ENCODE measurements around the gene IL36B.
"Not testable (repeated sequence)": the region's sequence is repeated elsewhere in the genome, so short reads cannot be mapped to it uniquely, and the experiment has no call there.

The IL36B gene

GRCh38 chr2:113052396-113052917 lies at the start of gene IL36B:
IL36B (minus strand) TSS chr2:113052867.
- no peak for DNase-seq (ENCODE audit: low read depth in 2 of 2, low spot score in 1 of 2)

- no peak for DNase-seq (ENCODE audit: low read depth in 2 of 2, low spot score in 1 of 2)
Measured at GRCh38 chr2:113102133-113102532, 49.5 kb upstream of the IL36B start.

GRCh38 chr2:113098532-113098931 lies 45.9 kb upstream of the IL36B start:
- no peak for DNase-seq (ENCODE audit: low read depth in 2 of 2, low spot score in 1 of 2)

GRCh38 chr2:113098041-113098440 lies 45.4 kb upstream of the IL36B start:
- no peak for DNase-seq (ENCODE audit: low read depth in 2 of 2, low spot score in 1 of 2)

- DNase-seq (ENCODE audit: low read depth in 2 of 2, low spot score in 1 of 2) = not testable (repeated sequence)
Measured at GRCh38 chr2:113096842-113097618, 44.4 kb upstream of the IL36B start.

GRCh38 chr2:113096306-113096705 lies 43.6 kb upstream of the IL36B start:
- DNase-seq (ENCODE audit: low read depth in 2 of 2, low spot score in 1 of 2) = not testable (repeated sequence)

- DNase-seq (ENCODE audit: low read depth in 2 of 2, low spot score in 1 of 2) = no peak
Measured at GRCh38 chr2:113093613-113093977, 40.9 kb upstream of the IL36B start.

GRCh38 chr2:113092864-113093612 lies 40.4 kb upstream of the IL36B start:
- no peak for DNase-seq (ENCODE audit: low read depth in 2 of 2, low spot score in 1 of 2)

- no peak for DNase-seq (ENCODE audit: low read depth in 2 of 2, low spot score in 1 of 2)
Measured at GRCh38 chr2:113091231-113091896, 38.7 kb upstream of the IL36B start.

- DNase-seq (ENCODE audit: low read depth in 2 of 2, low spot score in 1 of 2) = no peak
Measured at GRCh38 chr2:113089916-113090315, 37.2 kb upstream of the IL36B start.

- no peak for DNase-seq (ENCODE audit: low read depth in 2 of 2, low spot score in 1 of 2)
Measured at GRCh38 chr2:113088213-113088992, 35.7 kb upstream of the IL36B start.

GRCh38 chr2:113085542-113085941 lies 32.9 kb upstream of the IL36B start:
- DNase-seq (ENCODE audit: low read depth in 2 of 2, low spot score in 1 of 2) = no peak

GRCh38 chr2:113084249-113085000 lies 31.8 kb upstream of the IL36B start:
- DNase-seq (ENCODE audit: low read depth in 2 of 2, low spot score in 1 of 2) = no peak

- no peak for DNase-seq (ENCODE audit: low read depth in 2 of 2, low spot score in 1 of 2)
Measured at GRCh38 chr2:113083296-113083695, 30.6 kb upstream of the IL36B start.

- no peak for DNase-seq (ENCODE audit: low read depth in 2 of 2, low spot score in 1 of 2)
Measured at GRCh38 chr2:113081488-113082210, 29.0 kb upstream of the IL36B start.

- DNase-seq (ENCODE audit: low read depth in 2 of 2, low spot score in 1 of 2) = no peak
Measured at GRCh38 chr2:113080134-113080533, 27.5 kb upstream of the IL36B start.

GRCh38 chr2:113079131-113079530 lies 26.5 kb upstream of the IL36B start:
- no peak for DNase-seq (ENCODE audit: low read depth in 2 of 2, low spot score in 1 of 2)

- DNase-seq (ENCODE audit: low read depth in 2 of 2, low spot score in 1 of 2) = no peak
Measured at GRCh38 chr2:113078350-113078839, 25.7 kb upstream of the IL36B start.

- no peak for DNase-seq (ENCODE audit: low read depth in 2 of 2, low spot score in 1 of 2)
Measured at GRCh38 chr2:113077921-113078320, 25.3 kb upstream of the IL36B start.

Measured in stimulated activated CD8-positive, alpha-beta memory T cell treated with anti-CD3 and anti-CD28 coated beads, Interleukin-4, amount 100 ng/mL, for 4 hours (primary cell).